ENCODE results near the gene RIPK3. TPM values are rescaled to one million over a fixed set of nuclear protein-coding genes. Genes with fewer than 3 reads are reported as not detected.

The RIPK3 gene
- total RNA-seq, 1 experiment from 2014 or later = 0.35 TPM

- Histone ChIP-seq H3K4me2 (ENCODE audit: insufficient read depth, insufficient read length, low read length) (no peak overlapping the region), H3T11ph (ENCODE audit: low read length) (no peak overlapping the region), H4K91ac (ENCODE audit: insufficient read length, low read depth, low read length) (no peak overlapping the region), H2AK5ac (ENCODE audit: insufficient read length, low read length) (no peak overlapping the region), H3K9ac (ENCODE audit: extremely low read depth, insufficient read length, low read length) (no peak overlapping the region), H3K27me3 (ENCODE audit: insufficient read depth, low read length) (no peaks in the 10 kb centered on the region; the same call in 1 of the 2 replicates), H2BK15ac (ENCODE audit: low read depth, low read length) (no peak overlapping the region), H3K79me1 (ENCODE audit: insufficient read depth, low read depth, low read length, poor library complexity, severe bottlenecking) (no peaks in the 10 kb centered on the region), H3K79me2 (ENCODE audit: insufficient read depth, low read length) (no peaks in the 10 kb centered on the region), H3K4me1 (ENCODE audit: insufficient read depth, low read length) (no peaks in the 10 kb centered on the region), H3K27ac (ENCODE audit: insufficient read length, low read depth, low read length) (no peak overlapping the region), H2BK120ac (ENCODE audit: low read depth, low read length, poor library complexity, severe bottlenecking) (no peak overlapping the region), H3K56ac (ENCODE audit: insufficient read length, low read depth, low read length) (no peak overlapping the region), H4K8ac (replicated peaks; ENCODE audit: insufficient read length, low read depth, low read length) (no peak overlapping the region), H3K9me3 (ENCODE audit: control insufficient read depth, low read depth, low read length) (no peaks in the 10 kb centered on the region), H4K5ac (ENCODE audit: insufficient read length, low read depth, low read length) (no peak overlapping the region), H3K18ac (ENCODE audit: insufficient read length, low read depth, low read length) (no peak overlapping the region), H2BK5ac (ENCODE audit: insufficient read length, low read length) (no peak overlapping the region), H3K23ac (ENCODE audit: insufficient read length, low read depth, low read length) (no peak overlapping the region), H3K4ac (ENCODE audit: low read depth, low read length) (no peak overlapping the region), H3K23me2 (ENCODE audit: insufficient read length, low read depth, low read length, poor library complexity, severe bottlenecking) (no peaks in the 10 kb centered on the region), H2AFZ (ENCODE audit: low read length) (no peak overlapping the region), H4K20me1 (ENCODE audit: control insufficient read depth, insufficient read depth, insufficient read length) (no peaks in the 10 kb centered on the region), H2BK12ac (ENCODE audit: insufficient read length, low read depth, low read length) (no peak overlapping the region), H2BK20ac (ENCODE audit: low read depth, low read length, poor library complexity, severe bottlenecking) (no peak overlapping the region), H3K14ac (ENCODE audit: insufficient read depth, low read length) (no peak overlapping the region)
- no peak overlapping the region for H3K4me3 Mint-ChIP-seq
- H3K36me3 Mint-ChIP-seq (ENCODE audit: insufficient read depth in 1 of 3, low read depth in 3 of 3) = no peaks in the 10 kb centered on the region
- no peak overlapping the region; a peak in 1 of 7 replicates for H3K27ac Mint-ChIP-seq
- no peak for DNase-seq
- peaks cover 84% of the 10 kb centered on the region for H3K27me3 Mint-ChIP-seq (ENCODE audit: low read depth)
- no peaks in the 10 kb centered on the region for H3K9me3 Mint-ChIP-seq
- H3K4me1 Mint-ChIP-seq = peaks cover 0 to 6% of the 10 kb centered on the region in 2 experiments; a peak in 2 of 4 replicates
- TF ChIP-seq CTCF (conservative IDR thresholded peaks at IDR 0.05) = no peak
- WGBS (ENCODE audit: extremely low coverage, insufficient read length, low lambda C conversion rate) = no CpG with 5 or more reads among the region's 5 CpGs
Observed at GRCh38 chr14:24349742-24350141, 10.0 kb upstream of the RIPK3 start.
